GM19468 (cell line): ENCODE results near the gene SPATC1L.

ENCODE experiments used
- ATAC-seq: cut with Tn5 transposase; IDR thresholded peaks from one replicate; pipeline ENCODE4 v1.9.1; 2021; ENCODE audit warnings: mild to moderate bottlenecking, moderate library complexity, moderate number of reproducible peaks; ENCODE audit not compliant: unreplicated experiment; ENCODE audit errors: extremely low read depth

SPATC1L gene

DNA sequence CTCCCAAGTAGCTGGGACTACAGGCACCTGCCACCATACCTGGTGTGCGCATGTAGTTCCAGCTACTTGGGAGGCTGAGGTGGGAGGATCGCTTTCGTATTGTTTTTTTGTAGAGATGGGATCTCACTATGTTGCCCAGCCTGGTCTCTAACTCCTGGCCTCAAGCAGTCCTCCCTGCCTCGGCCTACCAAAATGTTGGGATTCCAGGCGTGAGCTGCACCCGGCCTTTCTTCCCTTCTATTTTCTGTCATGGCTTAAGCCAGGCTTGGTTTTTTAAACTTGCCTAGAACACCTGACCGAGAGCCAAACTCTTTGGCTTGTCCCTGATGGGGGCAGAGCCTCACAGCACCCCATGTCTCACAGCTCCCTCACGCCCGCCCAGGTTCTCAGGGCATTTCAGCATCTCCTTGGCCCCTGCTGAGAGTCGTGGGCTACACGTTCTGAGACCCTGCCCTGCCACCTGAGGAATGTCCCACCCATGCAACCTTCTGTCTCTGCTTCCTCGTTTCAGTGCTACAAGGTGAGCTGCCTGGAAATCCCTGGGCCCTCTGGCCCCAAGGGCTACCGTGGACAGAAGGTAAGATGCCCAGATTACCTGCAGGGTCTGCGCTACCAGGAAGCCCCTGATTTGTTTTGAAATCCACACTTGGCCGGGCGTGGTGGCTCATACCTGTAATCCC is 70.6 kb downstream of the SPATC1L start:
- ATAC-seq: no peak

- no peak for ATAC-seq
Observed at GRCh38 chr21:46112725-46113215, 71.5 kb downstream of the SPATC1L start.

DNA sequence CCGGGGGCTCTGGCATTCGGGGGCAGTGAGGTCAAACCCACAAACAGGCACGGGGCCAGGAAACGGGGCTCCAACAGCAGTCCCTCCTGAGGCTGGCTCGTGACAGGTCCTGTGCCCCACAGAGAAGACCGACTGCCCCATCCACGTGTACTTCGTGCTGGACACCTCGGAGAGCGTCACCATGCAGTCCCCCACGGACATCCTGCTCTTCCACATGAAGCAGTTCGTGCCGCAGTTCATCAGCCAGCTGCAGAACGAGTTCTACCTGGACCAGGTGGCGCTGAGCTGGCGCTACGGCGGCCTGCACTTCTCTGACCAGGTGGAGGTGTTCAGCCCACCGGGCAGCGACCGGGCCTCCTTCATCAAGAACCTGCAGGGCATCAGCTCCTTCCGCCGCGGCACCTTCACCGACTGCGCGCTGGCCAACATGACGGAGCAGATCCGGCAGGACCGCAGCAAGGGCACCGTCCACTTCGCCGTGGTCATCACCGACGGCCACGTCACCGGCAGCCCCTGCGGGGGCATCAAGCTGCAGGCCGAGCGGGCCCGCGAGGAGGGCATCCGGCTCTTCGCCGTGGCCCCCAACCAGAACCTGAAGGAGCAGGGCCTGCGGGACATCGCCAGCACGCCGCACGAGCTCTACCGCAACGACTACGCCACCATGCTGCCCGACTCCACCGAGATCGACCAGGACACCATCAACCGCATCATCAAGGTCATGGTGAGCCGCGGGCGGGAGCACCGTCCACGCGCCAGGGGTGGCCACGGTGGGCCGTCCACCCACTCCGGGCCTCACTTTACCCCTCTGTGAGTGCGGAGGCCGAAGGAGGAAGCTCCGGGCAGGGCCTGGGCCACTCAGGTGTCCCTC is 72.2 kb downstream of the SPATC1L start:
- no peak for ATAC-seq

DNA sequence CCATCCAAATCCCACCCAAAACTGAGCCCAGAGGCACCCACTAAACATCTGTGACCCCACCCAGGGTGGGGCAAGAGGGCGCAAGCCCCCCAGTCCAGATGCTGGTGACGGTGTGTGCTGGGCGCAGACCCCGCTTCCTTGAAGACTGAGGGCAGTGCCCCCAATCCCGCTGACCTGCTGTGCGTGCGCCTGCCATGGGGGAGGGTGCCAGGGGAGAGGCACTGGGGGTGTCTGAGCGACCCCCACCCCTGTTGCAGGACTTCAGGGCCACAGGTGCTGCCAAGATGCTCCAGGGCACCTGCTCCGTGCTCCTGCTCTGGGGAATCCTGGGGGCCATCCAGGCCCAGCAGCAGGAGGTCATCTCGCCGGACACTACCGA is 73.1 kb downstream of the SPATC1L start:
- ATAC-seq: no peak
